NT2/D1 (cell line): ENCODE data around the gene ERC2.

Experiments used
- SUZ12 ChIP-seq: IDR thresholded peaks from 2 replicates; pipeline ENCODE4 v1.6.1; 2011; ENCODE audit not compliant: insufficient read length, insufficient read depth; ENCODE audit errors: extremely low read depth
- YY1 ChIP-seq: IDR thresholded peaks from 2 replicates; pipeline ENCODE4 v1.6.1; 2011; ENCODE audit not compliant: insufficient read length, insufficient read depth
- ZNF274 ChIP-seq: IDR thresholded peaks from 2 replicates; pipeline ENCODE4 v1.6.1; 2011; ENCODE audit warnings: mild to moderate bottlenecking, low read depth, low read length

- TF ChIP-seq SUZ12, result no peak
- TF ChIP-seq YY1, result no peak
- TF ChIP-seq ZNF274, result no peak
Observed at GRCh38 chr3:55934771-55935170, 533.5 kb downstream of the ERC2 start.
